Endothelial cell of umbilical vein (primary cell): Measurements from ENCODE around the gene EIF5B.

Source experiments
- JUN ChIP-seq: IDR thresholded peaks from 2 replicates; pipeline ENCODE4 v1.6.1; 2011; ENCODE audit warnings: borderline replicate concordance, low read depth; ENCODE audit not compliant: insufficient read length, insufficient read depth
- POLR2A ChIP-seq: IDR thresholded peaks from 2 replicates; pipeline ENCODE4 v1.6.1; 2012; ENCODE audit warnings: low read depth, mild to moderate bottlenecking, control low read depth, low read length
- POLR2AphosphoS5 ChIP-seq: IDR thresholded peaks from 2 replicates; pipeline ENCODE4 v1.6.1; 2012; ENCODE audit warnings: low read depth, mild to moderate bottlenecking, control low read depth, low read length, moderate library complexity; ENCODE audit not compliant: insufficient read depth
- TF ChIP-seq, protein P1 (sequence below), 2 donors: IDR thresholded peaks; 1 replicate in 1 of 2; 2 replicates in 1 of 2; pipeline ENCODE4 v1.5.1; 2011; ENCODE audit warnings: low read length in 2 of 2, mild to moderate bottlenecking in 2 of 2, moderate library complexity in 2 of 2, control low read depth in 1 of 2, inconsistent platforms in 1 of 2, low read depth in 1 of 2; ENCODE audit not compliant: insufficient read depth in 1 of 2; ENCODE audit errors: extremely low read depth in 1 of 2
- TF ChIP-seq, protein P2 (sequence below): IDR thresholded peaks from 2 replicates; pipeline ENCODE4 v1.6.1; 2011; ENCODE audit not compliant: insufficient read depth, insufficient read length

DNA sequence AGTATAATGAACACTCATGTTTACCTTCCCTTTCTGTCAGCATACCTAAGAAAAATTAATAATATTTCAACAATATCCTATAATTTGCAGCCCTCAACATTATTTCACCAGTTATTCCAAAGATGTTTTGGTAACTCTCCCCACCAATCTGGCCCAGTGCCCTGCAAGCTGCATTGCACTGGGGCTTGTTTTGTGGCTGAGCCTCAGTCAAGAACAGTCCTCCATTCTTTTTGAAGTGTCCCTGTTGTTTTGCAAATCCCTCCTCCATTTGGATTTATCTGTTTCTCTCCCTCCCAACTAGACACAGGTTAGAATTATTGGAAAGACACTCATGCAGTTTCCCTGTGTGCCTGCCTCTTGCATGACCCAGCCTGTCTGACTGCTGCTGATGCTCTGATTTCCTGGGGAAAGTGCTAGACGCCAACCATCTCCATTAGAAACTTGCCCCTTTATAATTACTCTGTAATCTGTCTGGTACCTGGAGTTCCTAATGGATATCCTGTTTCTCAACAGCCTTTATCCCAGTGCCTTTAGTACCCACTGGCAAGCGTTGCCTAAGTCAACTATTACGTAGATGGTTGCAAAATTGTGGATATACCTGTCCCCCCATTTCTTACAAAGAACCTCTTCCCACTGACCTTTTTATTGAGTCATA lies 60.2 kb downstream of the EIF5B start:
- TF ChIP-seq JUN (no peak), POLR2AphosphoS5 (no peak), POLR2A (no peak)
- TF ChIP-seq, protein P1, sequence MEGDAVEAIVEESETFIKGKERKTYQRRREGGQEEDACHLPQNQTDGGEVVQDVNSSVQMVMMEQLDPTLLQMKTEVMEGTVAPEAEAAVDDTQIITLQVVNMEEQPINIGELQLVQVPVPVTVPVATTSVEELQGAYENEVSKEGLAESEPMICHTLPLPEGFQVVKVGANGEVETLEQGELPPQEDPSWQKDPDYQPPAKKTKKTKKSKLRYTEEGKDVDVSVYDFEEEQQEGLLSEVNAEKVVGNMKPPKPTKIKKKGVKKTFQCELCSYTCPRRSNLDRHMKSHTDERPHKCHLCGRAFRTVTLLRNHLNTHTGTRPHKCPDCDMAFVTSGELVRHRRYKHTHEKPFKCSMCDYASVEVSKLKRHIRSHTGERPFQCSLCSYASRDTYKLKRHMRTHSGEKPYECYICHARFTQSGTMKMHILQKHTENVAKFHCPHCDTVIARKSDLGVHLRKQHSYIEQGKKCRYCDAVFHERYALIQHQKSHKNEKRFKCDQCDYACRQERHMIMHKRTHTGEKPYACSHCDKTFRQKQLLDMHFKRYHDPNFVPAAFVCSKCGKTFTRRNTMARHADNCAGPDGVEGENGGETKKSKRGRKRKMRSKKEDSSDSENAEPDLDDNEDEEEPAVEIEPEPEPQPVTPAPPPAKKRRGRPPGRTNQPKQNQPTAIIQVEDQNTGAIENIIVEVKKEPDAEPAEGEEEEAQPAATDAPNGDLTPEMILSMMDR (IDR thresholded peaks at IDR 0.05; ENCODE audit: extremely low read depth in 1 of 2, insufficient read depth in 1 of 2, low read depth in 1 of 2, low read length in 2 of 2) = no peak
- TF ChIP-seq, protein P2, sequence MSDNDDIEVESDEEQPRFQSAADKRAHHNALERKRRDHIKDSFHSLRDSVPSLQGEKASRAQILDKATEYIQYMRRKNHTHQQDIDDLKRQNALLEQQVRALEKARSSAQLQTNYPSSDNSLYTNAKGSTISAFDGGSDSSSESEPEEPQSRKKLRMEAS = no peak
